OCI-LY3 (cell line): ENCODE data around the gene CCDC126.

ENCODE experiments used
- EZH2phosphoT487 ChIP-seq: fragments of 200-600 bp; shearing (Covaris generic); IDR thresholded peaks from 2 replicates; pipeline ENCODE4 v1.6.1; 2018; ENCODE audit warnings: antibody characterized with exemption, mixed run types, low read depth
- TF ChIP-seq, protein P1 (sequence below): fragments of 200-600, 300-600 bp; sonication (generic); IDR thresholded peaks from 2 replicates; pipeline ENCODE4 v1.5.1; 2014; ENCODE audit warnings: antibody characterized with exemption, low read length, low read depth

DNA sequence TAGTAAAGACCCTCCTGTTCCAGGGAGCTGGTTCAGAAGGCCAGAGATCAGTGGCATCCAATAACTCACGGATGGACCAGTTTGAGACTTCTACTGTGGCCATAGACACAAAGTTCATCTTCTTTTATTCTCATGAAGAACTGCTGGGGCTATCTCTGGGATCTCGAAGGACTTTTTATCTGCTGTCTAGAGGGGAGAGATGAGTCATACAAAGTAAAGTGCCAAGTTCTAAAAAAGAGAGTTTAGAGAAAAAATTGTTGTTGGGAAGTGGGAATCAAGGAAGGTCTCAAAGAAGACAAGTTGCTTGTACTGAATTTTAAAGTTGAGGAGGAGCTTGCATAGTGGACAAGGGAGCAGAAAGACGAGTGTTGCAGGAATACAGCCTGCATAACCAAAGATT is 74.9 kb downstream of the CCDC126 start:
- TF ChIP-seq, protein P1, sequence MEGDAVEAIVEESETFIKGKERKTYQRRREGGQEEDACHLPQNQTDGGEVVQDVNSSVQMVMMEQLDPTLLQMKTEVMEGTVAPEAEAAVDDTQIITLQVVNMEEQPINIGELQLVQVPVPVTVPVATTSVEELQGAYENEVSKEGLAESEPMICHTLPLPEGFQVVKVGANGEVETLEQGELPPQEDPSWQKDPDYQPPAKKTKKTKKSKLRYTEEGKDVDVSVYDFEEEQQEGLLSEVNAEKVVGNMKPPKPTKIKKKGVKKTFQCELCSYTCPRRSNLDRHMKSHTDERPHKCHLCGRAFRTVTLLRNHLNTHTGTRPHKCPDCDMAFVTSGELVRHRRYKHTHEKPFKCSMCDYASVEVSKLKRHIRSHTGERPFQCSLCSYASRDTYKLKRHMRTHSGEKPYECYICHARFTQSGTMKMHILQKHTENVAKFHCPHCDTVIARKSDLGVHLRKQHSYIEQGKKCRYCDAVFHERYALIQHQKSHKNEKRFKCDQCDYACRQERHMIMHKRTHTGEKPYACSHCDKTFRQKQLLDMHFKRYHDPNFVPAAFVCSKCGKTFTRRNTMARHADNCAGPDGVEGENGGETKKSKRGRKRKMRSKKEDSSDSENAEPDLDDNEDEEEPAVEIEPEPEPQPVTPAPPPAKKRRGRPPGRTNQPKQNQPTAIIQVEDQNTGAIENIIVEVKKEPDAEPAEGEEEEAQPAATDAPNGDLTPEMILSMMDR: no peak
- no peak for TF ChIP-seq EZH2phosphoT487
